ENCODE results near the gene SORCS1. TPM values are rescaled to one million over a fixed set of nuclear protein-coding genes. Genes with fewer than 3 reads are reported as not detected.

Gene SORCS1
- total and polyA plus RNA-seq, 2 experiments from 2014 or later, result 2.9 to 8.9 TPM

GRCh38 chr10:106931159-106931852 lies 233.2 kb downstream of the SORCS1 start:
- Mint-ChIP-seq H3K27me3 (ENCODE audit: insufficient read depth, low read depth, poor library complexity) (peaks cover 17% of the 10 kb centered on the region), H3K36me3 (ENCODE audit: low read depth) (no peaks in the 10 kb centered on the region), H3K9me3 (no peaks in the 10 kb centered on the region), H3K4me3 (no peak overlapping the region), H3K4me1 (peaks cover 13% of the 10 kb centered on the region; the same call in 2 of the 3 replicates), H3K27ac (no peak overlapping the region)
- no peaks in the 10 kb centered on the region for H3K9me2 ChIP-seq (ENCODE audit: insufficient read depth)
- peaks cover 23% of the 10 kb centered on the region for H3K27me3 ChIP-seq (ENCODE audit: insufficient read depth)
- no peak overlapping the region for H3K4me2 ChIP-seq
- no peak for DNase-seq (ENCODE audit: low spot score)
- no peaks in the 10 kb centered on the region for H3K79me2 ChIP-seq (replicated peaks; ENCODE audit: insufficient read depth)
- H3K36me3 ChIP-seq (ENCODE audit: insufficient read depth), result no peaks in the 10 kb centered on the region
- H3K4me3 ChIP-seq, result no peak overlapping the region
- peaks cover 13% of the 10 kb centered on the region for H3K4me1 ChIP-seq (ENCODE audit: insufficient read depth)
- TF ChIP-seq ZNF114 (CRISPR knock-in tag; IDR thresholded peaks at IDR 0.05) (no peak), JUNB (IDR thresholded peaks at IDR 0.05; ENCODE audit: unreplicated experiment) (no peak), REST (IDR thresholded peaks at IDR 0.05; ENCODE audit: unreplicated experiment) (no peak), ZNF331 (CRISPR knock-in tag; IDR thresholded peaks at IDR 0.05; ENCODE audit: low read depth) (no peak)
- TF ChIP-seq, protein P1, sequence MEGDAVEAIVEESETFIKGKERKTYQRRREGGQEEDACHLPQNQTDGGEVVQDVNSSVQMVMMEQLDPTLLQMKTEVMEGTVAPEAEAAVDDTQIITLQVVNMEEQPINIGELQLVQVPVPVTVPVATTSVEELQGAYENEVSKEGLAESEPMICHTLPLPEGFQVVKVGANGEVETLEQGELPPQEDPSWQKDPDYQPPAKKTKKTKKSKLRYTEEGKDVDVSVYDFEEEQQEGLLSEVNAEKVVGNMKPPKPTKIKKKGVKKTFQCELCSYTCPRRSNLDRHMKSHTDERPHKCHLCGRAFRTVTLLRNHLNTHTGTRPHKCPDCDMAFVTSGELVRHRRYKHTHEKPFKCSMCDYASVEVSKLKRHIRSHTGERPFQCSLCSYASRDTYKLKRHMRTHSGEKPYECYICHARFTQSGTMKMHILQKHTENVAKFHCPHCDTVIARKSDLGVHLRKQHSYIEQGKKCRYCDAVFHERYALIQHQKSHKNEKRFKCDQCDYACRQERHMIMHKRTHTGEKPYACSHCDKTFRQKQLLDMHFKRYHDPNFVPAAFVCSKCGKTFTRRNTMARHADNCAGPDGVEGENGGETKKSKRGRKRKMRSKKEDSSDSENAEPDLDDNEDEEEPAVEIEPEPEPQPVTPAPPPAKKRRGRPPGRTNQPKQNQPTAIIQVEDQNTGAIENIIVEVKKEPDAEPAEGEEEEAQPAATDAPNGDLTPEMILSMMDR (conservative IDR thresholded peaks at IDR 0.05; ENCODE audit: low read depth in 2 of 2), result no peak
- H4K20me1 ChIP-seq (replicated peaks; ENCODE audit: insufficient read depth), result no peaks in the 10 kb centered on the region; the same call in 1 of the 2 replicates
- no peaks in the 10 kb centered on the region for H3F3A ChIP-seq (replicated peaks; ENCODE audit: low read depth)
- no peak overlapping the region for H2AFZ ChIP-seq
- no peak overlapping the region for H3K27ac ChIP-seq (ENCODE audit: low read depth)
- no peak for ATAC-seq

DNA sequence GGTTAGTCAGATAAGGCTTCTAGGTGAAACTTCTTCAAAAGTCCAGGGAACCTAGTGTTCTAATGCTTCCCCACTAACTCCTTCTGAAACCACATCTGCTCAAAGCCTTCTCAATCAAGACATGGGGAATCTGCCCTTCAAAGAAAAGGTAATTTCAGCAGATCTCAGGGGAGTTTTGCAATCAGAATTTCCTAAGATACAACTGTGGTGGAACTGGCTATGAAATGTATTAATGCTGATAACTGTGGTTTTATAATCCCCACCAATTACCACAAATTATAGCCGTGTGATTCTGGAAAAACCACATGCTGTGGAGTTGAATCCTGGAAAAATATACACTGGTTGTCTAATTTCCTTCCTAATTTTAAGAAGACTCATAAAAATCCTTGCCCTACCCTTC lies 233.8 kb downstream of the SORCS1 start:
- Mint-ChIP-seq H3K27me3 (ENCODE audit: insufficient read depth, low read depth, poor library complexity) (peaks cover 17% of the 10 kb centered on the region), H3K36me3 (ENCODE audit: low read depth) (no peaks in the 10 kb centered on the region), H3K4me1 (peaks cover 13% of the 10 kb centered on the region; the same call in 2 of the 3 replicates), H3K4me3 (no peak overlapping the region), H3K9me3 (no peaks in the 10 kb centered on the region), H3K27ac (no peak overlapping the region)
- Histone ChIP-seq H3K9me2 (ENCODE audit: insufficient read depth) (no peaks in the 10 kb centered on the region), H3K27ac (ENCODE audit: low read depth) (no peak overlapping the region), H3K36me3 (ENCODE audit: insufficient read depth) (no peaks in the 10 kb centered on the region), H2AFZ (no peak overlapping the region), H3K4me2 (no peak overlapping the region), H3F3A (replicated peaks; ENCODE audit: low read depth) (no peaks in the 10 kb centered on the region), H3K4me1 (ENCODE audit: insufficient read depth) (peaks cover 13% of the 10 kb centered on the region), H4K20me1 (replicated peaks; ENCODE audit: insufficient read depth) (no peaks in the 10 kb centered on the region; the same call in 1 of the 2 replicates), H3K27me3 (ENCODE audit: insufficient read depth) (peaks cover 23% of the 10 kb centered on the region), H3K4me3 (no peak overlapping the region), H3K79me2 (replicated peaks; ENCODE audit: insufficient read depth) (no peaks in the 10 kb centered on the region)
- DNase-seq (ENCODE audit: low spot score) (no peak), ATAC-seq (no peak)
- TF ChIP-seq STAT1 (IDR thresholded peaks at IDR 0.05; ENCODE audit: unreplicated experiment) (no peak), NANOG (IDR thresholded peaks at IDR 0.05; ENCODE audit: borderline replicate concordance) (no peak), ZNF462 (CRISPR knock-in tag; IDR thresholded peaks at IDR 0.05) (no peak), ZNF114 (CRISPR knock-in tag; IDR thresholded peaks at IDR 0.05) (no peak), ZNF331 (CRISPR knock-in tag; IDR thresholded peaks at IDR 0.05; ENCODE audit: low read depth) (no peak)

Data from GM23338 (cell line).